SK-N-SH (cell line): ENCODE measurements around the gene ETFA. TPM values are rescaled to one million over a fixed set of nuclear protein-coding genes. Genes with fewer than 3 reads are reported as not detected.
"Not testable (repeated sequence)": the region's sequence is repeated elsewhere in the genome, so short reads cannot be mapped to it uniquely, and the experiment has no call there.

Experiments
- CTCF ChIA-PET: fragments of 300-600, 350-600 bp; formaldehyde crosslinking; extraction: SDS; loops from one replicate; lab custom pipeline; 2021; lab: Yijun Ruan, JAX
- POLR2A ChIA-PET: fragments of 350-600 bp; sonication (Branson Sonifier 250); formaldehyde crosslinking; extraction: SDS; loops from one replicate; lab custom pipeline; 2020; ENCODE audit warnings: antibody characterized with exemption, inconsistent platforms; lab: Yijun Ruan, JAX
- DNase-seq: peaks from one replicate; pipeline ENCODE4 v3.0.0; 2012
- H2AFZ ChIP-seq: fragments of 200-600 bp; sonication (generic); 2 replicates; pipeline ENCODE4 v1.8.1; 2016; ENCODE audit warnings: antibody characterized with exemption, mild to moderate bottlenecking, low read depth
- H3F3A ChIP-seq: fragments of 200-600 bp; sonication (generic); replicated peaks from 2 replicates; pipeline ENCODE3; 2016; ENCODE audit warnings: antibody characterized with exemption, mild to moderate bottlenecking; ENCODE audit not compliant: insufficient read depth
- H3K27ac ChIP-seq, 2 experiments: fragments of 200-500 bp in 1 of 2; fragments of 200-600 bp in 1 of 2; sonication (Bioruptor generic) in 1 of 2; sonication (generic), shearing (Covaris generic) in 1 of 2; 2 replicates each; pipeline versions ENCODE4 v1.5.1 to v1.6.1; 2014 to 2016; ENCODE audit warnings: low read depth in 2 of 2, inconsistent platforms in 1 of 2, low read length in 1 of 2, mild to moderate bottlenecking in 1 of 2, mixed read lengths in 1 of 2
- H3K27me3 ChIP-seq: fragments of 200-600 bp; sonication (generic), shearing (Covaris generic); 2 replicates; pipeline ENCODE4 v1.6.1; 2016; ENCODE audit warnings: mixed run types; ENCODE audit not compliant: insufficient read depth
- H3K36me3 ChIP-seq, 2 experiments: fragments of 200-500 bp in 1 of 2; fragments of 200-600 bp in 1 of 2; sonication (Bioruptor generic) in 1 of 2; sonication (generic) in 1 of 2; replicated peaks in 1 of 2; 2 replicates each; pipeline versions ENCODE3 to v1.5.1; 2014 to 2016; ENCODE audit warnings: low read length in 1 of 2, mild to moderate bottlenecking in 1 of 2; ENCODE audit not compliant: insufficient read depth in 2 of 2, control insufficient read depth in 1 of 2
- H3K4me1 ChIP-seq, 2 experiments: fragments of 200-500 bp in 1 of 2; fragments of 200-600 bp in 1 of 2; sonication (Bioruptor generic) in 1 of 2; sonication (generic), shearing (Covaris generic) in 1 of 2; 2 replicates each; pipeline versions ENCODE4 v1.5.1 to v1.6.1; 2014 to 2016; ENCODE audit warnings: low read depth in 1 of 2, low read length in 1 of 2, mixed run types in 1 of 2; ENCODE audit not compliant: insufficient read depth in 2 of 2, control insufficient read depth in 1 of 2
- H3K4me2 ChIP-seq: fragments of 200-600 bp; sonication (generic), shearing (Covaris generic); 2 replicates; pipeline ENCODE4 v1.6.1; 2017; ENCODE audit warnings: mixed run types
- H3K4me3 ChIP-seq, 2 experiments: fragments of 200-500 bp in 1 of 2; fragments of 200-600 bp in 1 of 2; sonication (Bioruptor generic) in 1 of 2; sonication (generic), shearing (Covaris generic) in 1 of 2; 2 replicates each; pipeline versions ENCODE4 v1.5.1 to v1.8.1; 2014 to 2016; ENCODE audit warnings: low read depth in 2 of 2, inconsistent platforms in 1 of 2, low read length in 1 of 2, mild to moderate bottlenecking in 1 of 2, mixed read lengths in 1 of 2, moderate library complexity in 1 of 2
- H3K79me2 ChIP-seq: fragments of 200-600 bp; sonication (generic); 2 replicates; pipeline ENCODE4 v1.8.1; 2017; ENCODE audit warnings: mild to moderate bottlenecking; ENCODE audit not compliant: insufficient read depth
- H3K9ac ChIP-seq: fragments of 200-600 bp; sonication (generic); 2 replicates; pipeline ENCODE4 v1.6.1; 2017; ENCODE audit warnings: mixed run types
- H3K9me2 ChIP-seq: fragments of 200-600 bp; sonication (generic); 2 replicates; pipeline ENCODE4 v1.6.1; 2017; ENCODE audit warnings: mixed run types
- H3K9me3 ChIP-seq: fragments of 200-600 bp; sonication (generic); 2 replicates; pipeline ENCODE4 v1.6.1; 2017; ENCODE audit warnings: mixed run types, mild to moderate bottlenecking, moderate library complexity
- H4K20me1 ChIP-seq: fragments of 200-600 bp; sonication (generic); 2 replicates; pipeline ENCODE4 v1.6.1; 2017; ENCODE audit warnings: mild to moderate bottlenecking, mixed run types; ENCODE audit not compliant: insufficient read depth
- CHD2 ChIP-seq: fragments of 150-350 bp; IDR thresholded peaks from 2 replicates; pipeline ENCODE4 v1.6.1; 2018; ENCODE audit warnings: low read length; ENCODE audit not compliant: partially characterized antibody
- EP300 ChIP-seq, 2 experiments: IDR thresholded peaks; 2 replicates each; pipeline versions ENCODE4 v1.4.0 to v1.6.1; 2012; ENCODE audit warnings: borderline replicate concordance in 1 of 2, low read depth in 1 of 2, low read length in 1 of 2
- EZH2phosphoT487 ChIP-seq: fragments of 200-600 bp; sonication (generic); IDR thresholded peaks from 2 replicates; pipeline ENCODE4 v1.6.1; 2017; ENCODE audit warnings: low read depth, mixed run types, mild to moderate bottlenecking, antibody characterized with exemption, moderate library complexity, borderline replicate concordance
- FOXJ3 ChIP-seq: sonication (generic); formaldehyde crosslinking; IDR thresholded peaks from 2 replicates; pipeline ENCODE4 v1.5.1; 2020; ENCODE audit warnings: mild to moderate bottlenecking, missing genetic modification reagents
- GATA2 ChIP-seq: sonication (generic); formaldehyde crosslinking; IDR thresholded peaks from 2 replicates; pipeline ENCODE4 v1.5.0; 2020; ENCODE audit warnings: mild to moderate bottlenecking, missing genetic modification reagents
- MXI1 ChIP-seq: IDR thresholded peaks from 2 replicates; pipeline ENCODE4 v1.6.1; 2012; ENCODE audit warnings: mild to moderate bottlenecking, low read depth, low read length, improper control_type of control experiment
- NFIC ChIP-seq: IDR thresholded peaks from 2 replicates; pipeline ENCODE4 v1.4.0; 2012; ENCODE audit warnings: borderline replicate concordance
- NRF1 ChIP-seq: IDR thresholded peaks from 2 replicates; pipeline ENCODE4 v1.6.1; 2012; ENCODE audit warnings: low read depth, mild to moderate bottlenecking, low read length
- PBX3 ChIP-seq: IDR thresholded peaks from 2 replicates; pipeline ENCODE4; 2012
- REST ChIP-seq: IDR thresholded peaks from 2 replicates; pipeline ENCODE4 v1.6.1; 2012; ENCODE audit warnings: mild to moderate bottlenecking, low read depth, low read length, moderate library complexity
- RXRA ChIP-seq: IDR thresholded peaks from 2 replicates; pipeline ENCODE4 v1.4.0; 2012; ENCODE audit warnings: low read depth, mild to moderate bottlenecking, borderline replicate concordance
- TCF12 ChIP-seq: IDR thresholded peaks from 2 replicates; pipeline ENCODE4 v1.4.0; 2012
- WGBS: methylation state at CpG from one replicate; pipeline ENCODE4 v1.1.6; 2017; ENCODE audit warnings: low lambda C conversion rate; 5-methylcytosine and 5-hydroxymethylcytosine counted together
- polyA plus RNA-seq, 3 experiments: library from polyadenylated mRNA; depleted of rRNA; stranded (reverse); fragments of >200 nt; gene quantifications; 2 replicates each; pipeline ENCODE4 v1.2.3, GENCODE V29; 2012
- TF ChIP-seq, protein P1 (sequence below): fragments of 150-350 bp; IDR thresholded peaks from 2 replicates; pipeline ENCODE4 v1.6.1; 2016; ENCODE audit warnings: mild to moderate bottlenecking, low read depth, low read length
- TF ChIP-seq, protein P2 (sequence below): fragments of 200-600 bp; sonication (generic); IDR thresholded peaks from 2 replicates; pipeline ENCODE4 v1.6.1; 2017; ENCODE audit warnings: antibody characterized with exemption, mild to moderate bottlenecking, moderate library complexity
- TF ChIP-seq, protein P3 (sequence below): fragments of 150-350 bp; IDR thresholded peaks from 2 replicates; pipeline ENCODE4 v1.6.1; 2017; ENCODE audit warnings: antibody characterized with exemption, low read length, low read depth, borderline replicate concordance

The ETFA gene
- polyA plus RNA-seq, 1 of the 3 experiments (the other 2 are of a cell fraction): 122 TPM

GRCh38 chr15:76267077-76267476 lies 44.2 kb downstream of the ETFA start:
- CTCF ChIA-PET: interaction anchor here (1.0 kb wide), 1 partner anchor 19 kb away, joined by 4 read pairs; no protein-coding TSS in a partner anchor
- POLR2A ChIA-PET: no interaction called here
- Histone ChIP-seq H3K9me3 (peaks cover 18% of the 10 kb centered on the region), H3K27ac (no peak overlapping the region), H4K20me1 (no peaks in the 10 kb centered on the region), H3K9me2 (no peaks in the 10 kb centered on the region), H3K4me3 (no peak overlapping the region), H2AFZ (no peak overlapping the region), H3K9ac (no peak overlapping the region), H3K4me2 (no peak overlapping the region), H3K79me2 (peaks cover under 1% of the 10 kb centered on the region), H3F3A (no peaks in the 10 kb centered on the region), H3K36me3 (peaks cover 61 to 98% of the 10 kb centered on the region in 2 experiments), H3K27me3 (no peaks in the 10 kb centered on the region)
- DNase-seq: no peak
- 93% methylated on average over 6 of the region's 6 CpGs for WGBS
- TF ChIP-seq CHD2 (no peak), REST (no peak), GATA2 (CRISPR knock-in tag) (no peak), TCF12 (no peak), MXI1 (no peak), FOXJ3 (CRISPR knock-in tag) (no peak), NRF1 (no peak), EP300 (IDR thresholded peaks at IDR 0.05; ENCODE audit: borderline replicate concordance in 1 of 2, low read depth in 1 of 2, low read length in 1 of 2) (no peak), RXRA (no peak), NFIC (no peak), PBX3 (no peak), EZH2phosphoT487 (no peak)
- TF ChIP-seq, protein P1, sequence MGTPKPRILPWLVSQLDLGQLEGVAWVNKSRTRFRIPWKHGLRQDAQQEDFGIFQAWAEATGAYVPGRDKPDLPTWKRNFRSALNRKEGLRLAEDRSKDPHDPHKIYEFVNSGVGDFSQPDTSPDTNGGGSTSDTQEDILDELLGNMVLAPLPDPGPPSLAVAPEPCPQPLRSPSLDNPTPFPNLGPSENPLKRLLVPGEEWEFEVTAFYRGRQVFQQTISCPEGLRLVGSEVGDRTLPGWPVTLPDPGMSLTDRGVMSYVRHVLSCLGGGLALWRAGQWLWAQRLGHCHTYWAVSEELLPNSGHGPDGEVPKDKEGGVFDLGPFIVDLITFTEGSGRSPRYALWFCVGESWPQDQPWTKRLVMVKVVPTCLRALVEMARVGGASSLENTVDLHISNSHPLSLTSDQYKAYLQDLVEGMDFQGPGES: no peak
- TF ChIP-seq, protein P2, sequence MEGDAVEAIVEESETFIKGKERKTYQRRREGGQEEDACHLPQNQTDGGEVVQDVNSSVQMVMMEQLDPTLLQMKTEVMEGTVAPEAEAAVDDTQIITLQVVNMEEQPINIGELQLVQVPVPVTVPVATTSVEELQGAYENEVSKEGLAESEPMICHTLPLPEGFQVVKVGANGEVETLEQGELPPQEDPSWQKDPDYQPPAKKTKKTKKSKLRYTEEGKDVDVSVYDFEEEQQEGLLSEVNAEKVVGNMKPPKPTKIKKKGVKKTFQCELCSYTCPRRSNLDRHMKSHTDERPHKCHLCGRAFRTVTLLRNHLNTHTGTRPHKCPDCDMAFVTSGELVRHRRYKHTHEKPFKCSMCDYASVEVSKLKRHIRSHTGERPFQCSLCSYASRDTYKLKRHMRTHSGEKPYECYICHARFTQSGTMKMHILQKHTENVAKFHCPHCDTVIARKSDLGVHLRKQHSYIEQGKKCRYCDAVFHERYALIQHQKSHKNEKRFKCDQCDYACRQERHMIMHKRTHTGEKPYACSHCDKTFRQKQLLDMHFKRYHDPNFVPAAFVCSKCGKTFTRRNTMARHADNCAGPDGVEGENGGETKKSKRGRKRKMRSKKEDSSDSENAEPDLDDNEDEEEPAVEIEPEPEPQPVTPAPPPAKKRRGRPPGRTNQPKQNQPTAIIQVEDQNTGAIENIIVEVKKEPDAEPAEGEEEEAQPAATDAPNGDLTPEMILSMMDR: no peak
- TF ChIP-seq, protein P3, sequence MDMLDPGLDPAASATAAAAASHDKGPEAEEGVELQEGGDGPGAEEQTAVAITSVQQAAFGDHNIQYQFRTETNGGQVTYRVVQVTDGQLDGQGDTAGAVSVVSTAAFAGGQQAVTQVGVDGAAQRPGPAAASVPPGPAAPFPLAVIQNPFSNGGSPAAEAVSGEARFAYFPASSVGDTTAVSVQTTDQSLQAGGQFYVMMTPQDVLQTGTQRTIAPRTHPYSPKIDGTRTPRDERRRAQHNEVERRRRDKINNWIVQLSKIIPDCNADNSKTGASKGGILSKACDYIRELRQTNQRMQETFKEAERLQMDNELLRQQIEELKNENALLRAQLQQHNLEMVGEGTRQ: no peak
- TF ChIP-seq, all 33 proteins: peak for 0
- no peaks in the 10 kb centered on the region for H3K4me1 ChIP-seq

DNA sequence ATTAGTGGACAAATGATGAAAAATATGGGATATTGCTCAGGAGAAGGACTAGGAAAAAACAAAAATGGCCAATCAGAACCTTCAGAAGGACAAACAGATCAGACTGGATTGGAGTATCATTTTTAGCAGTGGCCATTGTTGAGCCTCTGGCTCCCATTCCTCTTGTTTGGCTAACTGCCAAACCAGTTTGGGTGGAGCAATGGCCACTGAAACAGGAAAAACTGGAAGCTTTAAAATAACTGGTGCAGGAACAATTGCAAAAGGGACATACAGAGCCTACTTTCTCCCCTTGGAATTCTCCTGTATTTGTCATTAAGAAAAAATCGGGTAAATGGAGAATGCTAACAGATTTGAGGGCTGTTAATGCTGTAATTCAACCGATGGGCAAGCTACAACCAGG lies 45.5 kb downstream of the ETFA start:
- H2AFZ ChIP-seq, H3K4me1 ChIP-seq, POLR2A ChIA-PET, H3K4me3 ChIP-seq, H3K4me2 ChIP-seq, H3K79me2 ChIP-seq, H4K20me1 ChIP-seq, H3F3A ChIP-seq, H3K9ac ChIP-seq, DNase-seq, H3K27ac ChIP-seq, H3K9me2 ChIP-seq, CTCF ChIA-PET, H3K27me3 ChIP-seq: not testable (repeated sequence)
- 100% methylated on average over 2 of the region's 2 CpGs for WGBS
- H3K9me3 ChIP-seq: peaks cover 22% of the 10 kb centered on the region
- H3K36me3 ChIP-seq: peaks cover 65 to 98% of the 10 kb centered on the region in 2 experiments
